Testis (tissue), 5 donors: ENCODE results near the gene ANKRD30BL. TPM values are rescaled to one million over a fixed set of nuclear protein-coding genes. Genes with fewer than 3 reads are reported as not detected.
"Not testable (repeated sequence)": the region's sequence is repeated elsewhere in the genome, so short reads cannot be mapped to it uniquely, and the experiment has no call there.

ENCODE experiments used
- DNase-seq: peaks from one replicate; pipeline ENCODE4 v3.0.0-alpha.2; 2019
- H3K27ac ChIP-seq, 2 donors: fragments of 200-600 bp; sonication (generic); one replicate each; pipeline ENCODE4 v1.5.1; 2019
- H3K27me3 ChIP-seq: fragments of 200-600 bp; sonication (generic); one replicate; pipeline ENCODE4 v1.5.1; 2019
- H3K36me3 ChIP-seq: fragments of 200-600 bp; sonication (generic); one replicate; pipeline ENCODE4 v1.5.1; 2017; ENCODE audit warnings: low read depth; ENCODE audit errors: missing control alignments
- H3K4me1 ChIP-seq: fragments of 200-600 bp; sonication (generic); one replicate; pipeline ENCODE4 v1.5.1; 2019
- H3K4me3 ChIP-seq, 2 donors: fragments of 200-600 bp; sonication (generic); one replicate each; pipeline ENCODE4 v1.5.1; 2017 to 2019
- H3K9me3 ChIP-seq: fragments of 200-600 bp; sonication (generic); one replicate; pipeline ENCODE4 v1.5.1; 2017
- CTCF ChIP-seq, 3 experiments: fragments of 450-650 bp in 2 of 3; fragments of 200-600 bp in 1 of 3; sonication (generic) in 1 of 3; IDR thresholded peaks; one replicate each; pipeline ENCODE4 v1.5.1; 2016 to 2019; ENCODE audit warnings: antibody characterized with exemption in 3 of 3, mild to moderate bottlenecking in 2 of 3, moderate library complexity in 1 of 3
- WGBS, 2 donors: methylation state at CpG; one replicate each; pipeline ENCODE4 v1.1.5; 2018; 5-methylcytosine and 5-hydroxymethylcytosine counted together
- intact Hi-C: fragments of 100-400 bp; cut with DNase I; formaldehyde crosslinking; loops from one replicate; pipeline ENCODE4 v1.15.1; 2023; ENCODE audit warnings: low total_unique reads
- long read RNA-seq, 2 donors: transcript quantifications; one replicate each; lab custom pipeline, GENCODE V29; 2026
- polyA plus RNA-seq: library from polyadenylated mRNA; stranded (reverse); fragments of 350-450 nt; fragmentation: Illumina TruSeq; extraction: RNeasy Lipid Tissue Mini Kit (QIAGEN cat#74804); gene quantifications from one replicate; pipeline ENCODE4 v1.2.3, GENCODE V29; 2014; ENCODE audit warnings: low read depth, low replicate concordance; ENCODE audit not compliant: insufficient read depth
- small RNA-seq, 2 donors: library from RNA; depleted of rRNA; stranded (forward); fragments of <200 nt; gene quantifications; one replicate each; pipeline ENCODE3, GENCODE V24; 2016
- total RNA-seq, 2 donors: library from RNA; depleted of rRNA; stranded (reverse); fragments of >200 nt; gene quantifications; one replicate each; pipeline ENCODE4 v1.2.3, GENCODE V29; 2016

Gene ANKRD30BL
- 10 to 100 TPM; 21.0 to 41.0 TPM for total RNA-seq
- 42.3 TPM for polyA plus RNA-seq
- long read RNA-seq, donor 1: 0 reads
- long read RNA-seq, donor 2: 0 reads

GRCh38 chr2:132161161-132162124, at the start of gene ANKRD30BL:
TSS of gene ANKRD30BL (minus strand) at chr2:132161952. CDS start at chr2:132161705, 247 bp downstream.
- intact Hi-C loops, H3K4me1 ChIP-seq, DNase-seq, H3K9me3 ChIP-seq, H3K27me3 ChIP-seq, H3K27ac ChIP-seq, H3K36me3 ChIP-seq: not testable (repeated sequence)
- 71 to 72% methylated on average over 33 to 48 of the region's 48 CpGs for WGBS, 2 donors
- peak within 1 kb of the TSS; percentile 34 to 49 for H3K4me3 ChIP-seq

- H3K4me1 ChIP-seq, H3K27ac ChIP-seq, intact Hi-C loops, H3K36me3 ChIP-seq, H3K4me3 ChIP-seq, H3K27me3 ChIP-seq, DNase-seq, H3K9me3 ChIP-seq: not testable (repeated sequence)
- 79 to 87% methylated on average over 2 of the region's 2 CpGs for WGBS, 2 donors
Measured at GRCh38 chr2:132202866-132203265, 41.1 kb upstream of the ANKRD30BL start.

- DNase-seq, H3K27me3 ChIP-seq, H3K36me3 ChIP-seq, H3K4me3 ChIP-seq, H3K9me3 ChIP-seq, intact Hi-C loops, H3K4me1 ChIP-seq, H3K27ac ChIP-seq: not testable (repeated sequence)
- 88 to 92% methylated on average over 5 of the region's 5 CpGs for WGBS, 2 donors
Measured at GRCh38 chr2:132192854-132193253, 31.1 kb upstream of the ANKRD30BL start.

GRCh38 chr2:132167100-132167499, 5.3 kb upstream of the ANKRD30BL start:
- H3K27ac ChIP-seq, DNase-seq, H3K9me3 ChIP-seq, intact Hi-C loops, H3K27me3 ChIP-seq, H3K4me1 ChIP-seq, H3K36me3 ChIP-seq, H3K4me3 ChIP-seq: not testable (repeated sequence)
- WGBS, 2 donors: 71 to 92% methylated on average over 1 of the region's 1 CpG

- H3K36me3 ChIP-seq, H3K4me1 ChIP-seq, H3K27me3 ChIP-seq, DNase-seq, intact Hi-C loops, H3K9me3 ChIP-seq, H3K27ac ChIP-seq: not testable (repeated sequence)
- H3K4me3 ChIP-seq: peak overlapping the region in 1 of 2 donors; percentile 49
- 51 to 79% methylated on average over 7 to 30 of the region's 33 CpGs for WGBS, 2 donors
Measured at GRCh38 chr2:132162125-132162660, 441 bp upstream of the ANKRD30BL start.

- WGBS, 2 donors: 1 to 5% methylated on average over 4 of the region's 4 CpGs
Measured at GRCh38 chr2:132146774-132147173, 15.0 kb downstream of the ANKRD30BL start.

More at GRCh38 chr2:132146774-132147173, 15.0 kb downstream of the ANKRD30BL start:
- intact Hi-C loops, H3K27ac ChIP-seq, H3K9me3 ChIP-seq, H3K4me1 ChIP-seq, H3K27me3 ChIP-seq, H3K36me3 ChIP-seq, H3K4me3 ChIP-seq: not testable (repeated sequence)
- DNase-seq: peak; percentile 80
- TF ChIP-seq CTCF (IDR thresholded peaks at IDR 0.05): peak; percentile 56 to 66 (median 60)

Small RNA genes lying within 50 kb of the gene (small RNA-seq; reads per million reads assigned to genes)
- 0 reads per million in 2 donors for gene RNU6-1132P
